ENCODE measurements around the gene TNFRSF21.

DNA sequence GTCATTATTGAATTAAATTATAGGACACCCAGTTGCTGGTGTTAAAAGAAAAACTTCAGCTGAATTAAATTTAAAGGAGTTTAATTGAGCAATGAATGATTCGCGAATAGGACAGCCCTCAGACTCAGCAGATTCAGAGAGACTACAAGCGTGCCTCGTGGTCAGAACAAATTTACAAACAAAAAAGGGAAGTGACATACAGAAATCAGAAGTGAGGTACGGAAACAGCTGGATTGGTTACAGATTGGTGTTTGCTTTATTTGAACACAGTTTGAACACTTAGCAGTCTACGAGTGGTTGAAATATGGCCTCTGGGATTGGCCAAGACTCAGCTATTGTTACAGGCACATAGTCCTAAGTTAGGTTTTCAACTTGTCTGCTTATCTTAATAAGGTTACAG lies 25.8 kb upstream of the TNFRSF21 start:
- TF ChIP-seq, protein P1, sequence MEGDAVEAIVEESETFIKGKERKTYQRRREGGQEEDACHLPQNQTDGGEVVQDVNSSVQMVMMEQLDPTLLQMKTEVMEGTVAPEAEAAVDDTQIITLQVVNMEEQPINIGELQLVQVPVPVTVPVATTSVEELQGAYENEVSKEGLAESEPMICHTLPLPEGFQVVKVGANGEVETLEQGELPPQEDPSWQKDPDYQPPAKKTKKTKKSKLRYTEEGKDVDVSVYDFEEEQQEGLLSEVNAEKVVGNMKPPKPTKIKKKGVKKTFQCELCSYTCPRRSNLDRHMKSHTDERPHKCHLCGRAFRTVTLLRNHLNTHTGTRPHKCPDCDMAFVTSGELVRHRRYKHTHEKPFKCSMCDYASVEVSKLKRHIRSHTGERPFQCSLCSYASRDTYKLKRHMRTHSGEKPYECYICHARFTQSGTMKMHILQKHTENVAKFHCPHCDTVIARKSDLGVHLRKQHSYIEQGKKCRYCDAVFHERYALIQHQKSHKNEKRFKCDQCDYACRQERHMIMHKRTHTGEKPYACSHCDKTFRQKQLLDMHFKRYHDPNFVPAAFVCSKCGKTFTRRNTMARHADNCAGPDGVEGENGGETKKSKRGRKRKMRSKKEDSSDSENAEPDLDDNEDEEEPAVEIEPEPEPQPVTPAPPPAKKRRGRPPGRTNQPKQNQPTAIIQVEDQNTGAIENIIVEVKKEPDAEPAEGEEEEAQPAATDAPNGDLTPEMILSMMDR (IDR thresholded peaks at IDR 0.05), result no peak
- TF ChIP-seq POLR2A (IDR thresholded peaks at IDR 0.05), result no peak
